Stimulated activated CD4-positive, alpha-beta T cell treated with anti-CD3 and anti-CD28 coated beads, Interleukin-15, amount 100 ng/mL, for 48 hours (primary cell): ENCODE measurements around the gene TMX1.
"Not testable (repeated sequence)": the region's sequence is repeated elsewhere in the genome, so short reads cannot be mapped to it uniquely, and the experiment has no call there.

Source experiments
- DNase-seq, 2 donors: peaks; one replicate each; pipeline ENCODE4 v3.0.0-alpha.2; 2020; ENCODE audit warnings: low read depth in 2 of 2

Gene TMX1

GRCh38 chr14:51239813-51240803 lies at the start of gene TMX1:
TSS of gene TMX1 (plus strand) at chr14:51240247. CDS start at chr14:51240293, 46 bp downstream.
- DNase-seq = peak; percentile 87 to 90

- no peak for DNase-seq
Measured at GRCh38 chr14:51201890-51202289, 38.2 kb upstream of the TMX1 start.

GRCh38 chr14:51202914-51203665 lies 37.0 kb upstream of the TMX1 start:
- no peak for DNase-seq

- DNase-seq = no peak
Measured at GRCh38 chr14:51203881-51204280, 36.2 kb upstream of the TMX1 start.

- DNase-seq = no peak
Measured at GRCh38 chr14:51205486-51205885, 34.6 kb upstream of the TMX1 start.

GRCh38 chr14:51206462-51206861 lies 33.6 kb upstream of the TMX1 start:
- no peak for DNase-seq

GRCh38 chr14:51207621-51208020 lies 32.4 kb upstream of the TMX1 start:
- no peak for DNase-seq

- DNase-seq = no peak
Measured at GRCh38 chr14:51208982-51209381, 31.1 kb upstream of the TMX1 start.

- no peak for DNase-seq
Measured at GRCh38 chr14:51209457-51209856, 30.6 kb upstream of the TMX1 start.

GRCh38 chr14:51210594-51210993 lies 29.5 kb upstream of the TMX1 start:
- DNase-seq = no peak

GRCh38 chr14:51211149-51211548 lies 28.9 kb upstream of the TMX1 start:
- no peak for DNase-seq

- no peak for DNase-seq
Measured at GRCh38 chr14:51216602-51217001, 23.4 kb upstream of the TMX1 start.

GRCh38 chr14:51219473-51220448 lies 20.3 kb upstream of the TMX1 start:
- DNase-seq = no peak

- DNase-seq = not testable (repeated sequence)
Measured at GRCh38 chr14:51223463-51223862, 16.6 kb upstream of the TMX1 start.

GRCh38 chr14:51224551-51224950 lies 15.5 kb upstream of the TMX1 start:
- no peak for DNase-seq

GRCh38 chr14:51225751-51226150 lies 14.3 kb upstream of the TMX1 start:
- DNase-seq = no peak

GRCh38 chr14:51228391-51228790 lies 11.7 kb upstream of the TMX1 start:
- DNase-seq = no peak

- no peak for DNase-seq
Measured at GRCh38 chr14:51228890-51229289, 11.2 kb upstream of the TMX1 start.

- DNase-seq = no peak
Measured at GRCh38 chr14:51236314-51236713, 3.7 kb upstream of the TMX1 start.

GRCh38 chr14:51240804-51241380 lies 845 bp downstream of the TMX1 start:
- DNase-seq = no peak
